HUES64 (cell line): ENCODE results near the gene TNRC6B.
A peak's percentile ranks its signal among the peaks of the same experiment; 100 is the strongest.

Source experiments
- H3K27ac ChIP-seq: 2 replicates; pipeline ENCODE4 v1.7.0; 2013; ENCODE audit warnings: low read depth, low read length, inconsistent platforms
- H3K27me3 ChIP-seq: 2 replicates; pipeline ENCODE4 v1.6.1; 2013; ENCODE audit warnings: mild to moderate bottlenecking, low read length; ENCODE audit not compliant: insufficient read depth
- H3K36me3 ChIP-seq: 2 replicates; pipeline ENCODE4 v1.6.1; 2013; ENCODE audit warnings: mild to moderate bottlenecking, low read length; ENCODE audit not compliant: insufficient read depth
- H3K4me1 ChIP-seq: 2 replicates; pipeline ENCODE4 v1.6.1; 2013; ENCODE audit warnings: mild to moderate bottlenecking, low read length, moderate library complexity; ENCODE audit not compliant: insufficient read depth
- H3K4me3 ChIP-seq: 2 replicates; pipeline ENCODE4 v1.5.1; 2013; ENCODE audit warnings: mild to moderate bottlenecking, low read length, moderate library complexity
- H3K9ac ChIP-seq: 2 replicates; pipeline ENCODE4 v1.6.1; 2013; ENCODE audit warnings: mild to moderate bottlenecking, low read depth, low read length
- H3K9me3 ChIP-seq: 2 replicates; pipeline ENCODE4 v1.6.1; 2013; ENCODE audit warnings: low read depth, low read length; ENCODE audit not compliant: insufficient read depth
- WGBS: fragments of 150-250, 120-280 bp; methylation state at CpG from one replicate; pipeline ENCODE4 v1.1.7; 2013; ENCODE audit warnings: missing lambda C conversion rate; 5-methylcytosine and 5-hydroxymethylcytosine counted together

Gene TNRC6B

DNA sequence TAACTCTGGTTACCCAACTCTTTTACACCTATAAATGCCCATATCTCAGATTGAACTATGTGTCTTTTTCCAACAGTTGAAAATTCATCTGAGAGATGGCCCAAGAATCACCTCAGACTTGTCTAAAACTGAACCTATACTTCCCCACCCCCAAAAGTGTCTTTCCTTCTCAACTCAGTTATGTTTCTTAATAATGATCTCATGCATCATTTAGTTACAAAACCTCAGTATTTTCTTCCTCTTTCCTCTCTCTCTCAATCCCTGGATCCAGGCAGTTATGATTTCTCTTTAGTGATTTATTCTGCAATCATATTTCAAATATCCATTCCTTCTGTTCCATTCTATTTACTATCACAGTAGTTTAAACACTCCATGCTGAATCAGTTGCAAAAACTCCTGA lies 136.3 kb downstream of the TNRC6B start:
- no peaks in the 10 kb centered on the region for H3K9me3 ChIP-seq
- no peak overlapping the region for H3K4me3 ChIP-seq
- no peak overlapping the region for H3K27ac ChIP-seq
- no peak overlapping the region for H3K9ac ChIP-seq
- H3K36me3 ChIP-seq: peaks cover 96% of the 10 kb centered on the region
- no peaks in the 10 kb centered on the region for H3K4me1 ChIP-seq
- no peaks in the 10 kb centered on the region for H3K27me3 ChIP-seq

- Histone ChIP-seq H3K4me1 (peaks cover 13% of the 10 kb centered on the region), H3K27me3 (no peaks in the 10 kb centered on the region), H3K27ac (no peak overlapping the region), H3K9me3 (no peaks in the 10 kb centered on the region), H3K36me3 (peaks cover 88% of the 10 kb centered on the region), H3K4me3 (no peak overlapping the region), H3K9ac (no peak overlapping the region)
Observed at GRCh38 chr22:40320687-40321086, 143.0 kb downstream of the TNRC6B start.

- H3K4me3 ChIP-seq: no peak overlapping the region
- peaks cover 27% of the 10 kb centered on the region for H3K4me1 ChIP-seq
- H3K27ac ChIP-seq: no peak overlapping the region
- no peaks in the 10 kb centered on the region for H3K9me3 ChIP-seq
- no peaks in the 10 kb centered on the region for H3K27me3 ChIP-seq
- peaks cover 75% of the 10 kb centered on the region for H3K36me3 ChIP-seq
- 91% methylated on average over 4 of the region's 5 CpGs for WGBS
- no peak overlapping the region for H3K9ac ChIP-seq
Observed at GRCh38 chr22:40322021-40322420, 144.3 kb downstream of the TNRC6B start.

DNA sequence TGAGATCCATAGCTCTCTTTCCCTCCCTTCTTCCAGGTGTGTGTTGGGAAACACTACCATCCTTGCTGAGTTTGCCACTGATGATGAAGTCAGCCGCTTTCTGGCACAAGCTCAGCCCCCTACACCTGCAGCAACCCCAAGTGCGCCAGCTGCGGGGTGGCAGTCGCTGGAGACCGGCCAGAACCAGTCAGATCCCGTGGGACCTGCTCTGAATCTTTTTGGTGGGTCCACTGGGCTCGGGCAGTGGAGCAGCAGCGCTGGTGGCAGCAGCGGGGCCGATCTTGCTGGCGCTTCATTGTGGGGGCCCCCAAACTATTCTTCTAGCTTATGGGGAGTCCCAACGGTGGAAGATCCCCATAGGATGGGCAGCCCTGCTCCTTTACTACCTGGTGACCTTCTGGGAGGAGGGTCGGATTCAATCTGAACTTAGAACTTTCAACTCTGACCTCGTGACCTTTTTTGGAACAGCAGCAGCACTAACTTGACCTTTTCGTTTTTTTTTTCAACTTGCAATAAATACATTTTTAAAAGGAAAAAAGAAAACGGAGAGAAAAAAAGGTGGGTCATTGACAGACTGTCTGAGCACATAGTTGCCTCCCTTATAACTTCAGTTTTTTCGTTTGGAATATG lies 145.2 kb downstream of the TNRC6B start:
- H3K4me3 ChIP-seq: no peak overlapping the region
- no peaks in the 10 kb centered on the region for H3K27me3 ChIP-seq
- H3K4me1 ChIP-seq: peaks cover 35% of the 10 kb centered on the region
- H3K9ac ChIP-seq: no peak overlapping the region
- 94% methylated on average over 17 of the region's 17 CpGs for WGBS
- H3K9me3 ChIP-seq: no peaks in the 10 kb centered on the region
- H3K36me3 ChIP-seq: peaks cover 66% of the 10 kb centered on the region
- H3K27ac ChIP-seq: no peak overlapping the region

DNA sequence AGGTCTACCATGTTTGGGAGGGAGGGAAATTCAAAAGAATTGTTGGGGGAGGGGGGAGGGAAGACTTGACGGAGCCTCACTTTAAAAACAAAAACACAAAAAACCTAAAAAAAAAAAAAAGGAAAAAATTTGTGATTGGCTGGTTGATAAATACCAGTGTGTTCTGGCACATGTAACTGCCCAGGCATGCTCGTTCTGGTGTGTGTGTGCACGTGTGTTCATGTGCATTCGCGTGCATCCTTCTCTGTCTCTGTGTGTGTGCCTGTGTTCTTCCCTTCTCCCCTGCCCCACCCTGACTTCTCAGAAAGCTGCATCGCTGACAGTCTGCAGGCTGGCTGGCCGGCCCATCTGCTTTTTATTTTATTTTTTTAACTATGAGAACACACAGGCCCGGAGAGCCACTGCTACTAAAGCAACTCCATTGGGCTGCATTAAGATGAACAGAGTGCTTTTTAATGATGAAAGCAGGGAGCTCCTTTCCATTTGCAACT lies 146.0 kb downstream of the TNRC6B start:
- Histone ChIP-seq H3K4me3 (no peak overlapping the region), H3K27ac (no peak overlapping the region), H3K36me3 (peaks cover 61% of the 10 kb centered on the region), H3K27me3 (no peaks in the 10 kb centered on the region), H3K9me3 (no peaks in the 10 kb centered on the region), H3K4me1 (peaks cover 41% of the 10 kb centered on the region), H3K9ac (no peak overlapping the region)
- WGBS: 95% methylated on average over 7 of the region's 8 CpGs

DNA sequence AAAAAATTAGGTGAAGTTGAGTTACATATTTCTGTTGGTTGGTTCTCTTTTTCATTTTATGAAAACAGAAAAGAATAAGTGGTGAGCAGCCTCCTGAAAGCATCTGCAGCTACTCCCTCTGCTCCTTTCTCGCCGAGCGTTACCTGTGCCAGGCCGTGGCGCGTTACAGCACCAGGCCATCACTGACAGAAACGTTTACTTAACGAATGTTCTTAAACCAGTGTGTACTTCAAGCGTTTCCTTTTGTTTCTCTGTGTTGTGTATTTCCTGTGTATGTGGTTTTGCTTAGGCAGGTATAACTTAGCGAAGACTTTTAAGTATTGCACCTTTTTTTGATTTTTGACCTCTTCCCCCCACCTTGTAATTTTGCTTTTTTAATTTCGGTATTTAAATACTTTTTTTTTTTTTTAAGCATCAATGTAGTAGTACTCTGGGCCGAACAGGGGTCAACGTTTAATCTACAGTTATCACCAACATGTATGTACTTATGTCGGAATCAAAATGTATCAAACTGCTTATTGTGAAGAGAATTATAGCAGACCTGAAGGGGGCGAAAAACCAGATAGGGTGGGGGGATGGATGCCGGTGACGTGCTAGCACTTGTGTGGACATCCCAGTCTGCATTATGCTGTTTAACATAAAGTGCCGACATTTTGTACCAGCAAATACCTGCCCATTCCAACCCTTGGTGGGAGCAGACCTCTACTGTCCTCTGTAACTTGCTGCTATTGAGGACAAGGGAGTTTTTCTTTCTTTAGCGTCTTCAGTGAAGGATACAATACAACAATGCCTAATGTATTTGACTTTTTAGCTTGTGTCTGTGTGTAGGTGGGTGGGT lies 147.0 kb downstream of the TNRC6B start:
- no peak overlapping the region for H3K4me3 ChIP-seq
- H3K27me3 ChIP-seq: no peaks in the 10 kb centered on the region
- WGBS: 94% methylated on average over 17 of the region's 19 CpGs
- H3K27ac ChIP-seq: no peak overlapping the region
- H3K4me1 ChIP-seq: peaks cover 41% of the 10 kb centered on the region
- peaks cover 52% of the 10 kb centered on the region for H3K36me3 ChIP-seq
- no peaks in the 10 kb centered on the region for H3K9me3 ChIP-seq
- H3K9ac ChIP-seq: no peak overlapping the region

- H3K4me3 ChIP-seq: no peak overlapping the region
- H3K4me1 ChIP-seq: peaks cover 41% of the 10 kb centered on the region
- WGBS: 89% methylated on average over 6 of the region's 6 CpGs
- no peak overlapping the region for H3K27ac ChIP-seq
- peaks cover 51% of the 10 kb centered on the region for H3K36me3 ChIP-seq
- H3K9ac ChIP-seq: no peak overlapping the region
- no peaks in the 10 kb centered on the region for H3K9me3 ChIP-seq
- no peaks in the 10 kb centered on the region for H3K27me3 ChIP-seq
Observed at GRCh38 chr22:40325315-40325714, 147.6 kb downstream of the TNRC6B start.

- H3K9ac ChIP-seq: no peak overlapping the region
- H3K36me3 ChIP-seq: peaks cover 41% of the 10 kb centered on the region
- peaks cover 56% of the 10 kb centered on the region for H3K4me1 ChIP-seq
- peak overlapping the region; percentile 27; the same call in 1 of the 2 replicates for H3K27ac ChIP-seq
- H3K9me3 ChIP-seq: no peaks in the 10 kb centered on the region
- 64% methylated on average over 7 of the region's 10 CpGs for WGBS
- H3K4me3 ChIP-seq: no peak overlapping the region
- no peaks in the 10 kb centered on the region for H3K27me3 ChIP-seq
Observed at GRCh38 chr22:40326905-40327735, 149.4 kb downstream of the TNRC6B start.

DNA sequence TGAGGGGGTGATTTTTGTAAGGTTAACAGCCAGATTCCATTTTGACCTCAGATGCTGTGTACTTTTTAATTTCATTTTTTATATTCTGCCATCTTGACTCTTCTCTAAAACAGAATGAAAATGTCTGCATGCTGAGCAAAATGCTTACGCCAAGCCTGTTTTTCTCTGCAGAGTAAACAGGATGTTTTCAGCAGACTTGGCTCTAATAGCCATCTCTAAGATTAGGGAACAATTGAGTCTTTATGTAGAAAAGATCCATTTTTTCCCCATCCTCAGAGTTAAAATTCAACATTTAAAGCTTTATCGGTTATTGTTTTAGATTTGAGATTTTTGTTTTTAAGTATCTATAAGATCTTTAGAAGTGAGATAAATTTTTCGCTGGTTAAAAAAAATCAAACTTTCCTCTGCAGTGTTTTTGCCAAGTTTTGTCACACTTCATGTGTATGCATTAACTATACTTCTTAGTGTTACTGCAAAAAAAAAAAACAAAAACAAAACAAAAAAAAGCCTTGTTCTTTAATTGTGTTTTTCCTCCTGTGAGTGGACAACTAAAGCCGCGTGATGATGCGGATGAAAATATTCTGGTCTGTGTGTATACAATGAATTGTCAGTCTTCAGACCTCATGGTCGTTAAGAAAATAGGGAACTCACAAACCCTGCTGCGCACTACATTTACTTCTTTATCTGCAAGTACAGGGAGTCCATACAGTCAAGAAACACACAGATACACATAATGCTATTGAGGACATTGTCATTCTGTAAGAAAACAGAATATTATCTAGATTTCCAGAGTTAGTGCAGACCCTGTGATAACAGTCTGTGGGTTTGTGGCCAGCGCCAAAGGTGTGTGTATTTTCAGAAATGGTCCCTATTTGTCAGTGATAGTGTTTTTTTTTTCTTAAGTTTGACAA lies 151.1 kb downstream of the TNRC6B start:
- no peak overlapping the region for H3K4me3 ChIP-seq
- no peaks in the 10 kb centered on the region for H3K27me3 ChIP-seq
- H3K9ac ChIP-seq: no peak overlapping the region
- peaks cover 31% of the 10 kb centered on the region for H3K36me3 ChIP-seq
- WGBS: 97% methylated on average over 8 of the region's 9 CpGs
- no peak overlapping the region for H3K27ac ChIP-seq
- H3K9me3 ChIP-seq: no peaks in the 10 kb centered on the region
- peaks cover 66% of the 10 kb centered on the region for H3K4me1 ChIP-seq

DNA sequence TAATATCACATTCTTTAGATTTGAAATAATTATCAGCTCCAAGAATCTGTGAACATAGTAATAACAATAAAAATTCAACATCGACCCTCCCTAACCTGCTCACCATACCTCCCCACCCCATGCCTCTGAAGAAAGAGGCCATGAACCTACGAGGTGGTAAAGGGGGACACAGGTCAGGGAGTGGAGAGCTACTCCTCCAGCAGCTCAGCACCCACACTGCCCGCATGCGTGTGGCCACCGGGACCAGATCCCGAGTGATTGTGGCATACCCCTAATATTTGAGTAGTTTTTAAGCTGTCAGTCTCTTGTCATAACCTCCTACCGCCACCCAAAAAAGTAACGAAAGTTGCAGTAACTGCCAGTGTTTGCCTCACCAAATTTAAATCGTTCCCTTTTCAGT lies 151.7 kb downstream of the TNRC6B start:
- no peak overlapping the region for H3K4me3 ChIP-seq
- no peaks in the 10 kb centered on the region for H3K9me3 ChIP-seq
- H3K4me1 ChIP-seq: peaks cover 72% of the 10 kb centered on the region
- WGBS: 95% methylated on average over 9 of the region's 9 CpGs
- no peak overlapping the region for H3K9ac ChIP-seq
- H3K27me3 ChIP-seq: no peaks in the 10 kb centered on the region
- H3K27ac ChIP-seq: no peak overlapping the region
- peaks cover 28% of the 10 kb centered on the region for H3K36me3 ChIP-seq
